Stimulated activated naive CD8-positive, alpha-beta T cell treated with anti-CD3 and anti-CD28 coated beads, Interleukin-15, Interleukin-2, amounts not matched to agents 100 U/mL and 50 U/mL, for 24 hours (primary cell): ENCODE results near the gene KRT33A.

Experiments
- ATAC-seq: fragments of 150-1000 bp; cut with Tn5 transposase; one replicate; pipeline ENCODE4 v1.10.0; 2021
- DNase-seq: peaks from one replicate; pipeline ENCODE4 v3.0.0; 2021

The KRT33A gene

GRCh38 chr17:41302981-41303380 lies 47.6 kb downstream of the KRT33A start:
- no peak for ATAC-seq
- DNase-seq: no peak

DNA sequence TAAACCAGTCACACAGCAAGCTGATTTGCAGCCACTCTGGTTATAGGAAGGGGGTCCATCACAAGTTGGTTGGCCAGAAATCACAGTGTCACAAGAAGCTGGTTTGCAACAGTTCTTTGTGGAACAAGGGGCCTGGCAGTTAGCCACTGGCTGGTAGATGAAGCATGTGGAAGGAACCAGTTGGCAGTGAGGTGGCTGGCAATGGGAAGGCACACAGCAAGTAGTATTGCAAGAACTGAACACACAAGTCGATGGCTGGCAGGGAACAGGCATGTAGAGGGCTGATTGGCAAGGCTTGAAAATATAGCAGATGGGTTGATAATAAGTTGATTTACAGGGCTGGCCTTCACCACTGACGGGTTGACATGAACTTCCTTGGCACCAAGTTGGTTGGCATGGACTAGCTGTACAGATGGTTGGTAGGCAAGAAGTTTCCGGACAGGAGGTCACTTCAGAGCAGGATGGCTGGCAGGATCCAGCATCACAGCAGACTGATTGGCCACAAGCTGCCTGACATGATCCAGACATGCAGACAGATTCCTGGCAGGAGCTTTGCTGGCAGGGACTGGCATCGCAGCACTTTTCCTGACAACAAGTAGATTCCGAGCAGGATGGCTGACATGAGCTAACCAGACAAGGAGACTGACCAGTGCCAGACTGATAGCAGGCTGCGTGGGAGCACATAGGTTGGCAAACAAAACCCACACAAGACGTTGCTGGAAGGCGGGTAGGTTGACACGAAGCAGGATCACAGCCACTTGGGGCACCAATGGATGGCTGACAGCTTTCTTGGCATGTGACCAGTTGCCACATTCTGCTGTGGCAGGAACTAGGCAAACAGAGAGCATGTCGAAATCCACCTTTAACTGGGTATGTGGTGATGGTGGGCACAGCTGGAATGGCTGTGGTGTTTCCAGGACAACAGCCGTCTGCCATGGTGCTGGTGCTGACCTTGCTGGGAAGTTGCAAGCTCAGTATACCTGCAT lies 48.4 kb downstream of the KRT33A start, which contains the start of gene KRTAP29-1:
KRTAP29-1 (minus strand) TSS at position 936 of the 986 bp plus-strand sequence; CDS start at position 936, 0 bp downstream.
- DNase-seq (no peak), ATAC-seq (no peak)

DNA sequence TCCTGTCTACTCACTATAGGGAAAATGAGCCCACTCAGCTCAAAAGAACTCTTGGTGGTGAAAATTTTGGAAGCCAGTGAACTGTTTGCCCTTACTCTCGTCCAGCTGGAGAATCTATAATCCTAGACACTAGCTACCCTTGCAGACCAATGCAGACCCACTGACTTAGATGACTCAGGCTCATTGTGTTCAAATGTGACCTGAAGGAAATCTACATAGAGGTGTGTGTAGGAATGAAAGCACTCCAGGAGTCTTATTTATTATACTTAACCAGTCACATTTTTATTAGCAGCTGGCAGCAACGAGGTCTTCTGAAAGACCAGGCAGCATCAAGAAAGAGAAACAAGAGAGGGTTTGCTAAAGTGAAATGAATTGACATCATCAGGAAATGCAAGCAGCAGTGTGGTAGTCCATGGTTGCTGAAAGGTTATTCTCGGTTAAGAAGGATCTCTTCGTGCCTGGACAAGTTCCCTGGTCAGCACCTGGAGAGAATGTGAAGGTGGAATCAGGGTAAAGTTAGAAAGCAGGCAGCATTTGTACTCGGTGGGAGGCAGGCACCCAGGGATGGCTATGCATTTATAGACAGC lies 49.3 kb downstream of the KRT33A start:
- DNase-seq: no peak
- ATAC-seq: no peak

- DNase-seq: no peak
Observed at GRCh38 chr17:41298458-41299135, 52.0 kb downstream of the KRT33A start.

DNA sequence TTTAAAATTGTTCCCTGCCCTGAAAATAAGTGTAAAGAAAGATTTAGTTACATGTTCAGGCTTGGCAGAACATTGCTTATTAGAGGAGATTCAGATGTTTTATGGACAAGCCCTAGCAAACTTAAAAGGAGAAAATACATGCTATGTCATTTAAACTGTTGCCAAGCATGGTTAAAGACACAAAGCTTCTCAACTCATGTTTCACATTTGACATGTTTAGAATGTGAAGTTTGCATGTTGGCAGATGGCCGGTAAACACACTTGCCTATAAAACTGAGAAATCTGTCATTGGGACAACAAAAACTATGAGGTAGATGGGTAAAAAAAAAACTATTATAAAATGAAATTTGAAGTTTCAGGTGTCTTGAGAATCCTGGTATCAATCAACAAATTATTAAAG lies 53.8 kb downstream of the KRT33A start:
- ATAC-seq: no peak
- DNase-seq: no peak

More at GRCh38 chr17:41298458-41299135, 52.0 kb downstream of the KRT33A start:
- ATAC-seq: no peak
